ENCODE results near the gene PITRM1.

- TF ChIP-seq CTCF (IDR thresholded peaks at IDR 0.05; ENCODE audit: extremely low read depth in 1 of 2, insufficient read depth in 1 of 2, low read depth in 1 of 2, low read length in 2 of 2) (no peak), MYC (IDR thresholded peaks at IDR 0.05; ENCODE audit: low read depth, low read length) (no peak), POLR2AphosphoS5 (IDR thresholded peaks at IDR 0.05; ENCODE audit: insufficient read depth, low read depth, low read length) (no peak), POLR2A (IDR thresholded peaks at IDR 0.05; ENCODE audit: low read depth, low read length) (no peak), EZH2 (IDR thresholded peaks at IDR 0.05; ENCODE audit: borderline replicate concordance, low read depth, low read length, severe bottlenecking) (no peak)
Observed at GRCh38 chr10:3213208-3213607, 40.6 kb upstream of the PITRM1 start.

Data from endothelial cell of umbilical vein (primary cell).